GM20000 (cell line): Measurements from ENCODE around the gene MAGI2.

Source experiments
- DNase-seq: peaks from one replicate; pipeline ENCODE4 v3.0.0; 2012; ENCODE audit warnings: low spot score
- CTCF ChIP-seq: IDR thresholded peaks from 2 replicates; pipeline ENCODE4 v1.5.1; 2012; ENCODE audit warnings: mild to moderate bottlenecking, control low read depth; ENCODE audit errors: extremely low read depth, missing control alignments

The MAGI2 gene

GRCh38 chr7:78465894-78466293 is 987.6 kb downstream of the MAGI2 start:
- no peak for DNase-seq
- no peak for TF ChIP-seq CTCF

GRCh38 chr7:78463039-78463438 is 990.4 kb downstream of the MAGI2 start:
- no peak for DNase-seq
- no peak for TF ChIP-seq CTCF

- TF ChIP-seq CTCF = no peak
- no peak for DNase-seq
Observed at GRCh38 chr7:78450706-78451105, 1002.8 kb downstream of the MAGI2 start.

GRCh38 chr7:78448911-78449310 is 1004.6 kb downstream of the MAGI2 start:
- DNase-seq = no peak
- TF ChIP-seq CTCF = no peak

GRCh38 chr7:78444267-78444666 is 1009.2 kb downstream of the MAGI2 start:
- DNase-seq = no peak
- TF ChIP-seq CTCF = no peak

GRCh38 chr7:78443811-78444210 is 1009.7 kb downstream of the MAGI2 start:
- DNase-seq = no peak
- TF ChIP-seq CTCF = no peak

- no peak for TF ChIP-seq CTCF
- DNase-seq = no peak
Observed at GRCh38 chr7:78441737-78442136, 1011.7 kb downstream of the MAGI2 start.
